Stimulated activated CD4-positive, alpha-beta T cell treated with anti-CD3 and anti-CD28 coated beads, Interleukin-2, amount 100 ng/mL, for 4 hours (primary cell): ENCODE measurements around the gene INPP4A.

Experiments
- DNase-seq: peaks from one replicate; pipeline ENCODE4 v3.0.0-alpha.2; 2020; ENCODE audit warnings: low read depth

The INPP4A gene

DNA sequence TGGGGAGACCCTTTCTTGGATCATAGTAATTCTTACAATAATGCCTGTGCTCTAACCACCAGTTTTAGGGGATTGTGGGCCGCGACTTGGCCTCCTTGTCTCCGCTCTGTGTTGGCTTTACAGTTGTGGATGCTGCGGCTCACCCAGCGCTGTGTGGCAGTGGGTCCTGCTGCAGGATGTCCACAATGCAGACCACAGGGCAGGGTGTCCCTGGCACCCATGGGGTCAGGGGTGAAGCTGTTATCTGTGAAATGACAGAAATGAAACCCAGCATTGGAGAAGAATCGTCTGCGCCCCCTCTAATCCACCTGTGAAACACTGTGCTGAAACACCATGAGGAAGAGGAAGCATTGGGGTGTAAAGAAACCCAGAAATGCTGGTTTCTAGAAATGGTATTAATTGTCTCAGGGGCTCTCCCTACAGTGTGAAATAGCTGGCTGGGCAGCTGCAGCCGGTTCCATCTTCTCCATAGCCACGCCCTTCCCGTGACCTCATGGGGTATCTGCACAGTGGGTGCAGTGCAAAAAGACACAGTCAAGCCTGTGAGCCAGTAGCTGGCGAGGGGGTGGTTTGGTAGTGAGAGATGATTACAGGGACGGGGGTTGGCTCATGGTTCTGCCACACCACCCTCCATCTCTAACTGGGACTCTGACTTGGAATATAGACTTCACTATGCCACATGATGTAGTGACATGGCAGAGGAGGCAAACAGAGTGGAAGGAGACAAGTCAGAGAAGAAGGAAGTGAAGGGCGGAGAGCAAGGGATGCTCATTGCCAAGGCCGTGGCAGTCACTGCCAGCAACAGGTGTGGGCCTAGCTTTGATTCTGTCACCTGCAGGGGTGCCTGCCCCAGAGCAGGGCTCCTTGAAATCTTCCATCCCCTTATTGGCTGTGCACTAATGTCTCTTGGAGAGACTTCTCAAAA lies 16.2 kb downstream of the INPP4A start:
- peak; percentile 61 for DNase-seq

DNA sequence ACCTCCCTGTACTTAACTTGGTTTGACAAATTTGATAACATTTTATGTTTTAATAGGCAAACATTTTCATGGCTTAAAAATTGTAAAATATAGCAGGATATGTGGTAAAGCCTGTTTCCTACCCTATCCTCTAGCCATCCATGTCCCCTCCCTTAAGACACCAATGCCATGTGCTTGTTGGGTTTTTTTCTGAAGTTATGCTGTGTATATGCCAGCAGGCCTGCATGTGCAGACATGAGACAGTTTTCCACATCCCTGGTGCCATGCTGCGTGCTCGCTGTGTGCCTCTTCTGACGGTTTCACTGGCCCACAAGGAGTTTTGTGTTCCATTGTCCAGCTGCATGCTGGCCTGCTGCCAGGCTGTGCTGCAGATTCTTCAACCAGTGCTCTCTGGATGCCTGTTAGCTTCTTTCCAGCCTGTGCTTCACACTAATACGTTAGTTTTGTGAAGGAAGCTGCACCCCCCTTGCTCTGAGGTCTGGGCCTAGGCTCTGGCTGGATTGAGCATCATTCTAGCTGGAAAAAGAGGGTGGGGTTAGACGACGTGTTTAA lies 16.9 kb downstream of the INPP4A start:
- no peak for DNase-seq

DNA sequence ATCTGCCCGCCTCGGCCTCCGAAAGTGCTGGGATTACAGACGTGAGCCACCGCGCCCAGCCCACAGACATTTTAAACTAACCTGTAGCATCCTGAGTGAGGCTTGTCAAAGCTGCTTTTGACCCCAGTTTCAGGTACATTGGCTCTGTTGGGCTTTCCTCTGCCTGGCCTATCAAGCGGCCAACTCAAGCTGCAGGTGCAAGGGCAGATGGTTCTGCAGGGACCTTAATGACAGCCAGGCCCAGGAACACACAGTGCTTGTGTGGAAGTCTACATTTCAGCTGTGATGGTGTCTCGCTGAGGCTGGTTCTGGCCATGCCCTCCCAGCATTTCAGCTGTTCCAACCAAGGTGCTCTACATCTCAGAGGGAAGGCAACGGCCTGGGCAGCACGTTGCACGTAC lies 18.4 kb downstream of the INPP4A start:
- no peak for DNase-seq

DNA sequence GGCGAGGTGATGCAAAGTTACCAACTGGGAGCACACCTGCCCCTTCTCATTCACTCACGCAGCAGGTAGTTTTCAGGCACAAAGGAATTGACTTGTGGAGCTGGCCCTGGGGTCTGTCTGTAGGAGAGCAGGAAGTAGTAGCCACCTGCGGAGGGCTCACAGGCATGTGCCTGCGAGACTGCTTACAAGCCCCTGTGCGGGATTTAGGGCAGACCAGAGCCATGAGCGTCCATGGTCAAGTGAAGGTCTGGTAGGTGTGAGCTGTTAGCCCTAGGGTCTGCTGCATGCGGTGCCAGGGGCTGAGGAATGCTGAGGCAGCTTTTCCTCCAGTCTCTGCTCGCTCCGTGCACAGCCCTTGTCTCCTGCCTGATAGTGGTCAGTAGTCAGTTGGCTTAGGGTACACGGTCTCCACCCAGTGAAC lies 18.9 kb downstream of the INPP4A start:
- DNase-seq, result no peak

DNA sequence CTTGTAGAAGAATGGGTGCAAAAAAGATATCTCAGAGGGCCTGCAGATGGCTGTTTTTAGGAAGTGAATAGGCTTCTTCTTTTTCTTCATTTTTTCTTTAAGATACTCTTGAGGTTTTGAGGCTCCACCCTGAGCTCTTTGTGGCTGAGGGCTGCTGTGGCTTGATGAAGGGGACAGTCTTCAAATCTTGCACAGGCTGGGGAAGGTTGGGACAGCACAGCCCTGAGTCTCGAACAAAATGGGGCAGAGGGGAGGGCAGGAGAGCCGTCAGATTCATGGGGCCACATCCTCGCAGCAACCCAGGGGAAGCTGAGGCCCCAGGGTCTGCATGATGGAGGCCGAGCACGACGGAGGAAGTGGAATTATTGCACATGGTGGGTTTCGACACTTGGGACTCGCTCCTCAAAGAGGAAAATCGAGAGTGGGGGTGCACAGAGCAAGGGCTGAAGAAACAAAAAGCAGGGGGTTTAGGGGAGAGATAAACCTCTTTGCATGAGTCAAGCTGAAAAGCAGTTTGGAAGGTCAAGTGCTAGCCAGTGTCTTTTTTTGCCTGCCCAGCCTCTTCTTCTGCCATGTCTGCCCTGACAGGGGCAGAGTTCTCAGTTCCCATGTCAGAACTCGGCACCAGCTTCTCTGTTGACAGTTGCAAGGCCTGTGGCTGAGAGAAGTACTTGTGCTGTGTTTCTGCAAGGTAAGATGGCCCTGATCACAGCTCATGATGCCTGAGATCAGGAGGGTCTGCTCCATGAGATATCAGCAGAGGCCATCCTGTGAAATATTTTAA lies 19.5 kb downstream of the INPP4A start:
- DNase-seq, result no peak

DNA sequence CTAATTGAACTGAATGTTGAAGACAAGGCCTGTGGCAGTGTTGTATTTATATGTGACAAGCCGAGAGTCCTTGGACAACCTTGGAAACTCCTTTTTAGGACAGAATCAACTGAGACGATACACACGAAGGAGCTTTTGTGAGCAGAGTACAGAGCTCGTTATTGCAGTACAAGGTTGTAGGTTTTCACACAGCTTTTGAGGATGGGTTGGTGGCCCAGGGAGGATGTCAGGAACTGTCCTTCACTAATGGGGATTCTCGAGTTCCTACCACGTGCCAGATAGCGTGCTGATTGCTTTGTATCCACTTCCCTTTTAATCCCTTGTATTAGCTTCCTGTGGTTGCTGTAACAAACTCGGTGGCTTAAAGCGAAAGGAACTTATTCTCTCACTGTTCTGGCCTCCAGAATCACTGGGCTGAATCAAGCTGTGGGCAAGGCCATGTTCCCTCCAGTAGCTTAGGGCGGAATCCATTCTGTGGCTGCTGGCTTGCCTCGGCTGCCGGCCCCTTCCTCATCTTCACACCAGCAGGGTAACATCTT lies 20.2 kb downstream of the INPP4A start:
- DNase-seq, result no peak

DNA sequence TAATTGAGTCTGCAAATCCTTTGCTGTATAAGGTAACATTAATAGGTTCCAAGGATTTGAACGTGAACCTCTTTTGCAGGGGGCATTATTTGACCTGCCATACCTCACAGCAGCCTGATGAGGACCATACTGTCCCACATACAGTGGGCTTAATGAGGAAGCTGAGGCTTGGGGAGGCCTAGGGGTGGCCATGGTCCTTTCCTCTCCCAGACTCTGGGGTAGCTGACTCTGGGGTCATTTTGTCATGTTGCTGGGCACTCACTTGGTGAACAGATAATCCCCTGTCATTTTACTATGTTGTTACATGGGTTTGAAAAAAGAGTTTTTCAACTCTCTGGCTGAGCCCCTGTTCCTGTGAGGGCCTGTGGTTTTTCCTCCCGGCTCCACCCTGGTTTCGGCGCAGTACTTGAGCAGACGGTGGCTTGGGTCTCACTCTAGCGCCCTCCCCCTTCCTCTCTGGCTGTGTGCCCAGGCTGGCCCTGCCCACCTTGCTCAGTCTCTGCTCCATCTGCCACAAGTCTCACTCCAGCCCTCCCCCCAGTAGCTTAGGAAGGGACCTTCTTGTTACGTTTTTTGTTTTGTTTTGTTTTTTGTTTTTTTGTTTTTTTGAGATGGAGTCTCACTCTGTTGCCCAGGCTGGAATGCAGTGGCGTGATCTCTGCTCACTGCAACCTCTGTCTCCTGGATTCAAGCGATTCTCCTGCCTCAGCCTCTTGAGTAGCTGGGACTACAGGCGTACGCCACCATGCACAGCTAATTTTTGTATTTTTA lies 21.0 kb downstream of the INPP4A start:
- peak; percentile 55 for DNase-seq

DNA sequence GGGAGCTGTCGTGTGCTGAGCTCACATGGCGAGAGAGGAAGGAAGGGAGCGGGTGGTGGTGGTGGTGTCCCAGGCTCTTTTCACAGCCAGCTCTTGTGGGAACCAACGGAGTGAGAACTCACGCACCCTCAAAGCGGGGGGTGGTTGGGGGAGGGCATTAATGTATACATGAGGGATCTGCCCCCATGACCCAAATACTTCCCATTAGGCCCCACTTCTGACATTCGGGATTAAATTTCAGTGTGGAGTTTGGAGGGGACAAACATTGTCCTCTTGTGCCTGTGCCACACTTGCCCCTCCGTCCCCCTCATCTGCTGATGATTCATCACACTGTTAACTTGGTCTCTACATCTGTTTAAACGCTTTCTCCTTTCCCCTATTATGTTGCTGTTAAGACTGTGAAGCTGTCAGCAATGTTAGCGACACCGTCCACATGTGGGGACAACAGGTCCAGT lies 22.5 kb downstream of the INPP4A start:
- DNase-seq, result no peak

DNA sequence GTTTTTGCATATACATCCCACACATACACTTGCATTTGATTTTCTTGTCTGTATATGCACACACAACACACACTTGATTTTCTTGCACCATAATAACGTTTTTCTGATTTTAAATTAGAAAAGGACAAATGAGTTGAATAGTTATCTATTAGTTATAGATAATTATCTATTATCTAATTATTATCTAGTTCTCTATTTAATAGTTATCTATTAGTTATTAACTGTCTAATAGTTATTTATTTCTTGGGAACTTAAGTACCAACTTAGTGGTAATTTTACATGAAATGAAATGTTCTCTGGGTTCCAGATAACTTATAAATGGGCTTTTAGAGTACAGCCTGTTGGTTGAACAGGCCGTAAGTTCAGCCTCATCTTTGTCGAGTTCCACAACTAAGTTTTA lies 23.0 kb downstream of the INPP4A start:
- no peak for DNase-seq

DNA sequence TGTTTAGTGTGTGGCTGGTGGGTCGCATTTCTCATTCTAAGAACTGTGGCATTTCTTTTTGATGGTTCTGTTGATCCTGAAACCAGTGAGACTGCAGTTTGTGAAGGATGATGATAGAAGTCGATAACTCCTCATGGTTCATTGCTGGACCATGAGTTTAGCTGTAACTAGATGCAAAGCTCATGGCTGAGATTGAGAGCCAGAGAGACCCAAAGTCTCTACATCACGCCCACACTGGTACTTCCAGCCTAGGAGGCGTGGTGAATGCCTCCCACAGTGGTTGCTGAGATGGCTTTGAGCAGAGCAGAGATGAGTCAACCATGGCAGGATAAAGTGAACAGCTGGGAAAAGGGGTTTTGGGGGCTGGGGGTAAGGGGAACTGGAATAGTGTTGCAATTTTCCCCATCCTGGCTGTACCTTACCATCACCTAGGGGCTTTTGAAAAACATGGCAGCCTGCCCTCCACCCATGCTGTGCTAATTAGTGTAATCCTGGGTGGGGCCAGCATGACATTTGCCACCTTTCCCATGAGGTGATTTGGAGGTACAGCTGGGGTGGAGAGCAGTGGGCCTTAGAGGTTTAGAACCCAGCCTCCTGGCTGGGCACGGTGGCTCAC lies 24.1 kb downstream of the INPP4A start:
- peak; percentile 63 for DNase-seq

DNA sequence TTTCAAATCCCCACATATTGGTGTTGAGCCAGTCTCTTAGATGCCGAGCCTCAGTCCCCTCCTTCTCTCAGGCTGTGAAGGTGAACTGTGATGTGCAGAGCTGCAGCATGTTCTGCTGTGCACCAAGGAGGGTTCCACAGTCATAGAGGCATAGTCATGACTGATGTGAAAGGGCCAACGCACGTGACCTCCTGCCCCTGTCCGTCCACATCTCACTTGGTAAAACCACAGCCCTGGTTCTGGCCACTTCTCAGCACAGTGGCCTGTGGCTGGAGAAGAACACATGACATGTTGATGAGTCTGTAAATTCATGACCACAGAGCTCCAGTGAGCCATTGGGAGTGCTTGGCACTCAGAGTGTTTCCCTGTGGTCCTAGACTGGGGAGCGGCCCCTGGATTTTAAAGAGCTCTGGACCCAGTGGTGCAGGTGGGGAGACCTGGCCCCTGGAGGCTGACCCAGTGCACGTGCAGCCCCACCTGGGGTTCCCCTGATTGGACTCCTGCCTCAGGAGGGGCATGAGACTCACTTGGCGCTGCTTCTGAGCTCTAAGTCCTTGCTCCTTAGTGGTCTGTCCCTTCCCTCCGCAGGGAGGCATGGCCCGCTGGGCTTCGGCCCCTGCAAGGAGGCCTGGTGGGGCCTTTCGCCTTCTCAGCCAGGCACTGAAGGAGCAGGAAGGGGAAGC lies 25.3 kb downstream of the INPP4A start:
- DNase-seq, result no peak

DNA sequence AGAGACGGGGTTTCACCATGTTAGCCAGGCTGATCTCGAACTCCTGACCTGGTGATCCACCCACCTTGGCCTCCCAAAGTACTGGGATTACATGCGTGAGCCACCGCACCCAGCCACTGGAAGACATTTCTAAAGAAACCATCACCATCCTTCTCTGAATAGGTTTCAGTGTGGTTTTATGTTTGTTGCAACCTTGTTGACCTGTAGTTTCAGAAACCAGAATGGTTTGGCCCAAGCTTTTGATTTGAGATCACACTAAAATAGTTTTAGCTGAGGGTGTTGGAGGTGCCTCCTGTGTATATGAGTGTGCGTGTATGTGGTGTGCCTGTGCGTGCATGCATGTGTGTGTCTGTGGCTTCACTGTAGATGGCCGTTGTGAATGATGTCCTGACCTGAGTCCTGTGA lies 26.2 kb downstream of the INPP4A start:
- no peak for DNase-seq

DNA sequence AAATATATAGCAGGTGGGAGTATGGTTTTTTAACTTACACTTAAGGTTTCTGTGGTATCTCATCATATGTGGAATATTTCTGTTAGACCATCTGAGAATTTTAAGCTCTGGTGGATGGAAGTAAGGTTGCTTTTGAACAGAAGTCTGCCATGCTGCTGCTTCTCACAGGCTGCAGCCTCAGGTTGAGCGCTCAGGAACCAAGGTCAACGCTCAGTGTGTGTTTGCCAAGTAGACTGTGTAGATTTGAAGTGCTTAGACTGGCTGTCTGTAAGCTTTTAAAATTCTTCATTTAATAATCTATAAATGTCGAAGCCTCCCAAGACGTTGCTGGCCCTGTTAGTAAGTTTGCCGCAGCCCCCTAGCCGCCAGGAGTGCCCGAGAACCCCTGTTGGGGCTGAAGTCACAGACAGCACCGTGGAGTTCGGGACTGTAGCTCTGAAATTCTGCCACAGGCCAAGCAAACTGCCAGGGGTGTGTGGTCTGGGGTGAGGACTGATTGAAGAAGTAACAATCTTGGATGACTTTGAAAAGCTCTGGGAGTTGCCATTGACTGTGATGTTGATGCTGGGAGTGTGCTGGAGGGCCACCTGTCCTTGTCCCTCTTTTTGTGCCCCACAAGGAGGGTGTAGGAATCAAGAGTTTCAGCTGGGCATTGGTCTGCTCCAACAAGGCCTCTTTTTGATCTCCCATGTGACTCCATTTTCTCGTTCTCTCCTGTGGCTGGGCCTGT lies 26.9 kb downstream of the INPP4A start:
- no peak for DNase-seq

DNA sequence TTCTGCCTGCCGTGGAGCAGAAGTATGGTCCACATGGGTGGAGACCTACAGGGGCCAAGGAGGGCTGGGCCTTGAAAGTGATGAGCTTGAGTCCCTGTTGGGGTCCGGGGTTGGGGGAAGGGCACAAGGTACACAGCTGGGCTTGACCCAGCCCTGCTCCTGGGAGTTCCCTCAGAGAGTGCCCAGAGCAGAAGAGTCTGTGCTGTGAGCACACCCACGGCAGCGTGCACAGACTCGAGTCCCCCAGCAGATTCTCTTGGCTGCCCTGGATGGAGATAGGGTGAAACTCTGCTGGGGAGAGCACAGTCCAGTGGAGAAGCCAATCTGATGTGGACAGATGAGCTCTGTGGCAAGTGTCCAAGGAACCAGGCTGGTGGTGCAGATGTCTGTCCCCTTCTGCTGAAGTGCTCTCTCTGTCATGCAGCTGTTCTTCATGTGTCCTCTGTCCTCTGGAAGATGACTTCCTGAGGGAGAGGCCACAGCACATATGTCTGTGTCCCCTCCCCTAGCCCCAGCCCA lies 27.5 kb downstream of the INPP4A start:
- DNase-seq, result no peak

DNA sequence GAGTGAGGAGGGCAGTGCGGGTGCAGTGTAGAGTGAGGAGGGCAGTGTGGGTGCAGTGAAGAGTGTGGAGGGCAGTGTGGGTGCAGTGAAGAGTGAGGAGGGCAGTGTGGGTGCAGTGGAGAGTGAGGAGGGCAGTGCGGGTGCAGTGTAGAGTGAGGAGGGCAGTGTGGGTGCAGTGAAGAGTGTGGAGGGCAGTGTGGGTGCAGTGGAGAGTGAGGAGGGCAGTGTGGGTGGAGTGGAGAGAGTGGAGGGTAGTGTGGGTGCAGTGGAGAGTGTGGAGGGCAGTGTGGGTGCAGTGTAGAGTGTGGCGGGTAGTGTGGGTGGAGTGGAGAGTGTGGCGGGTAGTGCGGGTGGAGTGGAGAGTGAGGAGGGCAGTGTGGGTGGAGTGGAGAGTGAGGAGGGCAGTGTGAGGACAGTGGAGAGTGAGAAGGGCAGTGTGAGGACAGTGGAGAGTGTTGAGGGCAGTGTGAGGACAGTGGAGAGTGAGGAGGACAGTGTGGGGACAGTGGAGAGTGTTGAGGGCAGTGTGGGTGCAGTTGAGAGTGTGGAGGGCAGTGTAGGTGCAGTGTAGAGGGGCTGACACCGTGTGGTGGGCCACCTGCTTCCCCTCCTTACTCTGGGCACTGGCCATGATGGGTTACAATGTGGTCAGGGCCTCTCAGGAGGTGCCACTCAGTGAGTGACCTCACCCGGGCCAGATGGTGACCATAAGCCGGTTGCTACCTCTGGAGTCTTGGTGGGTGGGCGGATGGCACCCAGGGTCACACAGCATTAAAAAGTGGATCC lies 28.5 kb downstream of the INPP4A start:
- DNase-seq, result no peak

DNA sequence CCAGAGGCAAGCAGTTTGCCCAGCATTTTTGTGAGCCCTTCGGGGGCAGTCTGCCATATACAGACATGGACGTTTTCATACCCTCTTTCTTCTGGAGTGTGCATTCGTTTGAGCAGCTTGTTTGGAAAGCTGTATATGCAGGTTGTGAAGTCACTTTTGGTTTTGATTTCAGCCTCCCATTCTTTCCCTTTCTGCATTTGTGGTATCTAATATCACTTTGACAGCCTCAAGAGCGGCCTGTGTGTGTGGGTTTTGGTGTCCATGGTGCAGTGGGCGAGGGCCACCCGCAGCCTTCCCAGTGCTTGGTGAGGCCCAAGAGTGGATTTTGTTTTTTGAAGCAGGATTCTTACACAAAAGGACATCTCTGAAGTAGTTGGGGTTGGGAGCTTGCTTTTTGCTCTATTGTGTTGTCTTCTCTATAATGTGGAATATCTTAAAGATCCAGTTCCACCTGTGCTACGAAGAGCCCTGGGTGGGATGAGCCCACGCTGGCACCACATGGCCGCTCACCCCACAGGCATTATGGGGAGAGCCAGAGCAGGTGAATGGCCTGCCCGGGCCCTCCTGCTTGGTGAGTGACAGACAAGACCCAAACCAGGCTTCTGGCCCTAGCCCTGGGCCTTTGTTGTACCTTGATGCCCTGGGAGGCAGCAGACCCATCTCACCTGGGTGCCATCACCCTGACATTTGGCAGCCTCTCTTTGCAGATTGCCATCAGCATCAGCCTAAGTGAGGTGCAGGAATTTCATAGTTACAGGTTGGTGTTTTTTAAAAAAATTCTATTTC lies 29.5 kb downstream of the INPP4A start:
- no peak for DNase-seq

DNA sequence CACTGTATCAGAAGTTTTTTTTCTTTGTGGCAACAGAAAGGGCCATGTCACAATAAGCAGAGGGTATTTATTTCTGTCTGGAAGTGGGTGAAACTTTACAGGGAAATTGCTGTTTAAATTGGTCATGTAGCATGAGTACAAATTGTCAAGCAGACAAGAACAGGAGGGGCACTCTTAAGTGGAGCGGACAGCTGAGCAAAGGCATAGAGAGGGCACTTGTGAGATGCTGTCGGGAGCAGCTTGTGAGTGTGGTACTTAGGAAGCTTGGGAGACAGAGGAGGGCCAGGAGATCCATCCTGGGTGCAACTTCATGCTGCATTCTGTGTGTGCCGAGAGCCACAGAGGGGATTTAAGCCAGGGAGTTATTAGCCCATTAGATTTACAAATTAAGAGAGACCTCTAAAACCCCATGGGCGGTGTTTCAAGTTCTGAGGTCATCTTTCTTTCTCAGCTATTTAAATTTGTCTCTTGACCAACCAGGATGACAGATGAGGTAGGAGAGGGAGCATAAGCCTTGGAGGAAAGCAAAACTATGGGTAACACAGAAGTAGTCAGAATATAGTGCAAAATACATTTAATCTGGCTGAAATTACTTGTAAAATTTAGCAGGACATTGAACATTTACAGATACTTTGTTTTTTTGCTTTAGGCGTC lies 30.4 kb downstream of the INPP4A start:
- DNase-seq, result no peak
